Measurements from ENCODE around the gene HRH1.

The HRH1 gene

DNA sequence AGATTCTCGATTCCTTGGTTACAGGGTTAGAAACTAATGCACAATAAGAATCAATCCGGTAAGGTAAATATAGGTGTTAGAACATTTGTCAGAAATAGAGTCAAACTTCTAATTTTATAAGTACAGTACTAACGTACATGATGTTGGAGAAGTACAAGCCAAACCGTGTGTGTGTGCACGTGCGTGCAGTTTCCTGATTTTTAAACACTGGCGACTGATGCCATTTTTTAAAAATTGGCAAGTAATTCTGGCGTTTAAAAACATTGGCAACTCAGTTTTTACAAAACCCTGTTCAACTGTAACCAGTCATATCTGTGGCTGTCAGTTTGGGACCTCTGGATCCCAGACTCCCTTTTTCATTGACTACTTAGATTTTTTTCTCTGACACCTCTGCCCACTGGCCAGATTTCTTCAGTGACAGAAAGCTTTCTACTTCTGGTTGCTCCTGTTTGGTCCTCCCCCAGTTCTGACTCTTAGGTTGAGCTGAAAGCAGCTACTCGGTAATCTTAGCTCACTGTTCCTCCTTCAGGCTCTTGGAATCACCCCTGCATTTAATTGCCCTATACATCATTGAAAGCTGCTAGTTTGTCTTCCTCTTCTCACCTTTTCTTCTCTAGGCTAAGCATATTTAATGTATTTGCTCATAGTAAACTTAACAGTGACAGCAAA is 118.7 kb downstream of the HRH1 start:
- no peak for TF ChIP-seq GATA1 (IDR thresholded peaks at IDR 0.05; ENCODE audit: low read depth, low read length)
- no peak for TF ChIP-seq POLR2A (IDR thresholded peaks at IDR 0.05; ENCODE audit: low read length)
- DNase-seq, result peak; percentile 25 to 52

DNA sequence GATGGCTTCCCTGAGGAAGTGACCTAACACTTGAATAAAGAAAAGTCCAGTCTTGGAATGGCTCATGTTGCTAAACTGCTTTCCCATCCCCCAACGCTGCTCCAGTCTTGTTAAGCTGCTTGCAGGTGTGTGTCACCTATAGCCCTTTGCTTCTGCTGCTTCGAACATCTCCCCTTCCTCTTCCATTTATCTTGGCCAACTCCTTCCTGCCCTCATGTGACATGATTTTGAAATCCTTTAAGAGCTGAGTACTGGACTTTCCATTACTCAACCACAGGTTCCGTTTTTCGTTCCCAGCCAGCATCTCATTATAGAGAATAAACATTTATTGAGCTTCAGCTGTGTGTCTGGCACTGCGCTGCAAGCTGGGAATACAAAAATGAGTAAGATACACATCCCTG is 119.6 kb downstream of the HRH1 start:
- no peak for DNase-seq
- TF ChIP-seq GATA1 (IDR thresholded peaks at IDR 0.05; ENCODE audit: low read depth, low read length), result no peak
- no peak for TF ChIP-seq POLR2A (IDR thresholded peaks at IDR 0.05; ENCODE audit: low read length)

DNA sequence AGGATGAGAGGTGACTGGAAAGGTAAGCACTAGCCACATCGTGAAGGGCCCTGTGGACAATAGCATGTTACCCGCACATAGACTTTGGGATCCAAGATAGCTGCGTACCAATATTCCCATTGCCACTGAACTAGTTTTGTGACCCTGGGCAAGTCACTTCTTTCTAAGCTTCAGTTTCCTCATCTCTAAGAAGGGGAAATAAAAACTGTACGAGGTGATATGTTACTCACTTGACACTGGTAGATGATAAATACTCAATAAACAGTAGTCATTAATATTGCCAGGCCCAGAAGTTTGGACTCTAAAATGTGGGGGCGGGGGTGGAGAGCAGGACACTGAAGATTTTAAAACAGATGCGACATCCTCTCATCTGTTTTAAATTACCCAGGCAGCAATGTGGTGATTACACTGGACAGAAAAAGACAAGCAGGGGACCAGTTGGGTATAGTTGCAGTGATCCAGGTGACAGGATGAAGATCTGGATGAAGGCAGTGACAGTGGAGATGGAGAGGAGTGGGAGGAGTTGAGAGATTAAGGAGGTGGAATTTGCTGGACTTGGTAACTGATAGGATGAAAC is 120.4 kb downstream of the HRH1 start:
- no peak for DNase-seq
- TF ChIP-seq POLR2A (IDR thresholded peaks at IDR 0.05; ENCODE audit: low read length) (no peak), GATA1 (IDR thresholded peaks at IDR 0.05; ENCODE audit: low read depth, low read length) (no peak)

DNA sequence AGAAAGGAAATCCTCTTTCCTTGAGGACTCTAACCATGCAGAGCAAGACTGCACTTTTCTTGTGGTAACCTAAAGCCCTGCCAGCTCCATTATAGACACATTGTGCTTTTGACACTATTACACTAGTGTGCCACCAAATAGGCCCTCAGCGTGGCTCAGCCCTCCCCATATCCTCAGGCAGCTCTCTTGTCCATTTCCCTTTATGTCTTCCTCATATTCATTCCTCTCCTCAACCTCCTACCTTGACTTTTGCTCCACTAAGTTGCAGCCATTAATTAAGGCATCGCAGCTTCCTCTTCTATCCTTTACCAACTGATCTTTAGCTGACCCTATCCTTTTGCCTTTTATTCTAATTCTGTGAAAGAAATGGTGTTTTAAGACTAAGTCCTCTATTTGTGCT is 121.6 kb downstream of the HRH1 start:
- no peak for DNase-seq
- TF ChIP-seq GATA1 (IDR thresholded peaks at IDR 0.05; ENCODE audit: low read depth, low read length) (no peak), POLR2A (IDR thresholded peaks at IDR 0.05; ENCODE audit: low read length) (no peak)

DNA sequence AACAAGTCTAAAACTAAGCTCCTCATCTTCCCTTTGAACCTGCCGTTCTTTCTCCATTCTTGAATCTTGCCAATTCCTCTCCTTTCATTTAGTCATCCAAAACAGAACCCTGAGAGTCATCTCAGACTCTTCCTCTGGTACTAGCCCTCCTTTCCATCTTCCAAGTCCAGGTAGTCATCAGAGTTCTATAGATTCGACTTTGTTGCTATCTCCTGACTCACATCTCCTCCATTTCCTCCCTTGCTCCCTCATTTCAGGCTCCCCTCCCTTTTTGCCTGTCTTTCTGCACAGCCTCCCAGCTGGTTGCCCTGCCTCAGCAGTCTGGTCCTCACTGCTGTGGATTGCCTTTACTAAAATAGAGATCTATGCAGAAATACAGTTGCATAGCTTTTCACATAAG is 122.6 kb downstream of the HRH1 start:
- TF ChIP-seq POLR2A (IDR thresholded peaks at IDR 0.05; ENCODE audit: low read length) (no peak), GATA1 (IDR thresholded peaks at IDR 0.05; ENCODE audit: low read depth, low read length) (no peak)
- no peak for DNase-seq

DNA sequence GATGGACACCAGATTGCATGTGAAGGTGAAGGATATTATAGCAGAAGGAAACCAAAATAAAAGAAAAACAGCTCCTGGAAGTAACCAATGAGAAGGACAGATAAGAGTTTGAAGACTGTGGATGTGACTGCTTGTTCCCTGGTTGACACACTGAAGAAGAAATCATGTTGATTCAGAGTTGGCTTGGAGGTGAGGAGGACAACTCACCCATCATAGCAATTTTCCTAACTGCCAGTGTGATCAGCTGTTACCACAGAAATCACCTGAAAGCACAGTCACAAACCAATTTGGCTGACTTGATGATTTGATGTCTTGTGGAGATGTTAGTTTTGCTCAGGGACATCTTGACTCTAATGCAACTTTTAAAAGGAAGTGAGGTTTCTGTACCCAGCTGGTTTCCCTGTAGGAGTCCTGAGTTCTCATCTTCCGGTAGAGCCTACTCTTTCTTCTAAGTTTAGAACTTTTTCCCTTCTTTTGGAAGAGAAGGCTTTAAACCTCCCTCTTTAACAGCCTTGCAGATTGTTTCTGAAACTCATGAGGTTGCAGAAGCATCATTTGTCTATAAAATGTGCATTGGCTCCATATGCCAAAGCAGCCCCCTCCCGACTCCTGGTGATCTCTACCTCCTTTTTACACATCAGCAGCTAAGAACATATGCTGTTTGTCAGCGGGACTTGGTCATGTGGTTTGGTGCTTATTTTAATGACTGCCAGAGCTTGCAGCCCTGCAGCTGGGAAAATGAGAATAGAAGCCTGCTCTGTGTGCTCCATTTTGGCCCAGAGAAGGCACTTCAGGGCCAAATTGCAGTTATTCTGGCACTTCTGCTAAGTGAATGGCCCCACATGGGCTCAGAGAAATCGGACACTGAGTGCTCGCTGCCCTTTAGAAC is 128.2 kb downstream of the HRH1 start:
- TF ChIP-seq POLR2A (IDR thresholded peaks at IDR 0.05; ENCODE audit: low read length) (no peak), GATA1 (IDR thresholded peaks at IDR 0.05; ENCODE audit: low read depth, low read length) (no peak)
- no peak for DNase-seq

DNA sequence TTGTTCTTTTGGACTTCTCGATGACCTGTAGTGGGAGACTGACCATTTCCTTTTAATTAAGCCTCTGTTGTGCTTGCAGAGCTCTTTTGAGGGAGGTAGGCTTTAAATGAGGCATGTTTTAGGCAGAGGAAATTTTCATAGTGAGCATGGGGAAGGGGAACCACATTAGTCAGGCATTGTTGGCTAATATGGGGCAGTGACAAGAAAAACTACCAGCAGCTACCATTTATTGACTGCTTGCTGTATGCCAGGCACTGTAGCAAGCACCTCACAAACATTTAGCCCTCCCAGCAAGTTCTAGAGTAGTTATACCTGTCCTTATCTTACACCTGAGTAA is 128.8 kb downstream of the HRH1 start:
- no peak for TF ChIP-seq POLR2A (IDR thresholded peaks at IDR 0.05; ENCODE audit: low read length)
- no peak for TF ChIP-seq GATA1 (IDR thresholded peaks at IDR 0.05; ENCODE audit: low read depth, low read length)

DNA sequence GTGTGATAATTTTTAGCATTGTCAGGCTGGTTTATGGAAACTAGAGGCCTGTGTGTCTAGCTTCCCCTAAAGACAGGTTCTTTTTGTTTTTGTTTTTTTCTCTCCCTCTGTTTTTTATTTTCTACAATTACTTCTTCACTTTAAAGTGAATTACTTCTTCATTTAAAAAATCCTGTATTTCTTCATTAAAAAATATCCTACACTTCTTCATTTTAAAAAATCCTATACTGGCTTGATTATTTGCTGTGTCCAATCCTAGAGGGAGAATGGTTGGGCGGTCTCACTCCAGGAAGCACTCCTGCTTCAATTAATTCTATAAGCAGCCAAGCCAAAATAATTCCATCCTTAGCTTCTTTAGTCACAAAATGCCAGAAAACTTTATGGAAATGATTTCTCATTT is 129.7 kb downstream of the HRH1 start:
- no peak for DNase-seq

More for the DNA sequence above, 128.8 kb downstream of the HRH1 start:
- DNase-seq, result no peak

DNA sequence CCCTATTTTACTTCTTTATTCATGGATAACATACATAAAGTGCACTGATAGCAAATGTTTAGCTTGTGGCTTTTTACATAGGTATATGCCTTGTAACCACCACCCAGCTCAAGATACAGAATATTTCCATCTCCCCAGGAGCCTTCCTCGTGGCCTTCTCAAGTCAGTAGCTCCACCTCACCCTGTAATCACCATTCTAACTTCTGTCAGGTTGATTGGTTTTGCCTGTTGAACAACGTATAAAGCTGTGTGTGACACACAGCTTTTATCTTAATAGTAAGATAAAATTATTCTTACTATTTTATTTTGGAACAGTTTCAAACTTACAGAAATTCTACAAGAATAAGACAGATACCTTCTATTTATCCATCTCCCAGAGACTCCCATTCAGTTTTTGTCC is 131.2 kb downstream of the HRH1 start:
- TF ChIP-seq POLR2A (IDR thresholded peaks at IDR 0.05; ENCODE audit: low read length) (no peak), GATA1 (IDR thresholded peaks at IDR 0.05; ENCODE audit: low read depth, low read length) (no peak)
- DNase-seq, result no peak

More for the DNA sequence above, 129.7 kb downstream of the HRH1 start:
- TF ChIP-seq POLR2A (IDR thresholded peaks at IDR 0.05; ENCODE audit: low read length) (no peak), GATA1 (IDR thresholded peaks at IDR 0.05; ENCODE audit: low read depth, low read length) (no peak)

DNA sequence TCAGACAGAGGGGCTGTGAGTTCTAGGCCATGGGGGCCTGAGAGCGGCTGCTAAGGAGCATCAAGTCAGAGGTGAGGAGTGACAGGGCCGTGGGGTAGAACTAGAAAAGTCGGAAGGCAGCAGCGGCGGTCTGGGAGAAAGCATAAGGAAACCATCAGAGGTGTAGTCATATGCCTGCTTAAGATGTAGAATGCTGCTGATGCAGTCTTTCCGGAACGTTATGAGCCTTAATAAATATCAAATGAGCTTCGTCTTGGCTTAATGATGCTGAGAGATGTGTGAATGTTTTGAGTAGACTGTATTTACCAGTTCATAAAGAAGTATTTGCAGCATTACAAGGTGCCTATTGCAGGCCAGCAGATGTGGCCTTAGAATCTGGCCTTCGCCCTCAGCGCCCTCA is 133.1 kb downstream of the HRH1 start:
- TF ChIP-seq GATA1 (IDR thresholded peaks at IDR 0.05; ENCODE audit: low read depth, low read length) (no peak), POLR2A (IDR thresholded peaks at IDR 0.05; ENCODE audit: low read length) (no peak)
- no peak for DNase-seq

DNA sequence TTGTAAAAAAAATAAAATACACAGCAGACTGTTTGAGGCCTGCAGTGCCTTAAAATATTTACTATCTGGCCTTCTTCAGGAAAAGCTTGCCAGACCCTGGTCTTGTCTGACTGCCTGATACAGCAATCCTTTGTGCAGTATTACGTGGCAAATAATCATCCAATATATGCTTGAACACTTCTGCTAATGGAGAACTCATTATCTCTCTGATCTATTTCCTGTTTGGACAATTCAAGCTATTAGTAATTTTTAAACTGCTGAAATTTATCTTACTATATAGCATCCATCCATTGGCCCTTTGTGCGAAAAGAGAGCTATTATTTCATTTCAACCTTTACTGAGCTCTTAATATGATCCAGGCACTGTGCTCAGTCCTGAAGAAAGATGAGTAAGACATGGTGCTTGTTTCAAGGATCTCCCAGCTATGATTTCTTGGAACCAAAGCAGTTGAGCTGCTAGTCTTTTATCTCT is 133.8 kb downstream of the HRH1 start:
- DNase-seq, result no peak
- TF ChIP-seq POLR2A (IDR thresholded peaks at IDR 0.05; ENCODE audit: low read length) (no peak), GATA1 (IDR thresholded peaks at IDR 0.05; ENCODE audit: low read depth, low read length) (no peak)

DNA sequence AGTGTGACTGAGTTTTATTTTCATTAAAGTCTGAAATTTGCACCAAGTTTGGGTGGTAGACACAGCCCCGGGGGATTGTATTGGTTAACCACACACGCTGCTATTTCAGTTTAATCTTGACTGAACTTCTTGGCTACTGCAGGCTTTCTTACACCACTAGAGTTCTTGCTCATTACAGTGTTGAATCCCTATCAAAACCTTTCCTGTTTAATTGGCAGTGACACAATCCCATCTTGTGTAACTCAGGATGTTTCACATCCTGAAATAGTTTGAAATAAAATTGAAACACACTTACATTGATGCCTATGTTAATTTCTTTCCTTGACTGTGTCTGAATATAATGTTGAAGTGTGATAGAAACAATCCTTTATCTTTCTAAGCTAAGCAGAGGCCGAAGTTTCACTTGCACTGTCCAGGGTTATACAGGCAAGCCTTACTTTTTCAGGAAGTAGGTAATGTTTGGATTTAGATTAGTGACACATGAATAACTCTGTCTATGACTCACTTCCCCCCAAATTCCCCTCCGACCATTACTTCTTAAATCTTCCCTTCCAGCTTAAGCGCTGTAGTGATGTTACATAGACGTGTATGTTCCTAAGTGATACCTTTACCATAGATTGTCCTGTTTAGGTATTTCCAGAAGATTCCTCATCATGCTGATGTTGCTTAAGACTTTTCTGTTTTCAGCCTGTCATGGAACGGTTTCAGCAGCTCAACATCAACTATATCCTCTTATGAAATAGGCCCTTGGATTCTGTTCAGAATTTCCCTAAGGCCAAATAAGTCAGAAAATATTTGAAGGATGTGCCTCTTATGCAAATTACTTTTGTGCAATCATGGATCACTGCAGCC is 134.7 kb downstream of the HRH1 start:
- DNase-seq, result peak in 1 of 2 experiments; percentile 19
- TF ChIP-seq POLR2A (IDR thresholded peaks at IDR 0.05; ENCODE audit: low read length) (no peak), GATA1 (IDR thresholded peaks at IDR 0.05; ENCODE audit: low read depth, low read length) (no peak)

DNA sequence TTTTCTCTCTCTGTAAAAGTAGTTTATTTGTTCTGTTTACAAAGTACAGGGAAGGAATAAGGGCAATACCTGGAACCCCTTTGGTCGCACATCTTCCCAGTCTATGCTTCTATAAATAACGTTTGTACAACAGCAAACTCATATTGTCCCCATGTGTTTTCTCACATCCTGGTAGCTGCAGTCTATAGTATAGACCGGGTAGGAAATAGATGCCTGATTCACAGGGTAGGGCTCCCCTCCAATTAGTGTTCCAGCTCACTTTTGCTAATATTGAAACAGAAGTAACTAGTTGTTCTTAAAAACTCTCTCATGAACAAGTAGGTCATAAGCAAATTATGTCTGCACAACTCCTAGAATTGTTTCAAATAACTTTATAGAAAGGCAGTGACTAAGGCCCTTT is 135.6 kb downstream of the HRH1 start:
- no peak for TF ChIP-seq GATA1 (IDR thresholded peaks at IDR 0.05; ENCODE audit: low read depth, low read length)
- no peak for TF ChIP-seq POLR2A (IDR thresholded peaks at IDR 0.05; ENCODE audit: low read length)
- DNase-seq, result no peak

Data from erythroblast (primary cell).